Right cardiac atrium (tissue), 5 donors: Measurements from ENCODE around the gene CAVIN2. TPM values are rescaled to one million over a fixed set of nuclear protein-coding genes. Genes with fewer than 3 reads are reported as not detected.

Source experiments
- ATAC-seq, 2 donors: fragments of 200-7000 bp; cut with Tn5 transposase; one replicate each; pipeline versions ENCODE4 v1.8.0 to v1.9.1; 2020; ENCODE audit warnings: moderate library complexity in 2 of 2, mild to moderate bottlenecking in 1 of 2
- DNase-seq, 3 donors: peaks; one replicate each; pipeline ENCODE4 v3.0.0-alpha.2; 2020
- H3K27ac ChIP-seq: one replicate; pipeline ENCODE4 v1.5.1; 2013; ENCODE audit warnings: mild to moderate bottlenecking, low read length, control low read depth, moderate library complexity
- H3K27me3 ChIP-seq: one replicate; pipeline ENCODE4 v1.6.1; 2013; ENCODE audit not compliant: control insufficient read depth, insufficient read depth
- H3K4me1 ChIP-seq: one replicate; pipeline ENCODE4 v1.6.1; 2013; ENCODE audit warnings: low read length; ENCODE audit not compliant: control insufficient read depth, insufficient read depth
- H3K4me3 ChIP-seq: one replicate; pipeline ENCODE4 v1.5.1; 2013; ENCODE audit warnings: low read length, control low read depth
- H3K9me3 ChIP-seq: one replicate; pipeline ENCODE4 v1.6.1; 2013; ENCODE audit warnings: low read length; ENCODE audit not compliant: control insufficient read depth
- WGBS: extraction: QIAGEN DNeasy Blood & Tissue Kit; methylation state at CpG from one replicate; pipeline ENCODE4 v1.1.7; 2013; 5-methylcytosine and 5-hydroxymethylcytosine counted together
- intact Hi-C, 4 donors: fragments of 100-400 bp; cut with DNase I; formaldehyde crosslinking; loops; one replicate each; pipeline versions ENCODE4 v1.11.0 to v1.14.0; 2022 to 2023
- polyA plus RNA-seq: library from polyadenylated mRNA; stranded (reverse); fragments of 200-250 nt; gene quantifications from one replicate; pipeline ENCODE4 v1.2.3, GENCODE V29; 2013
- total RNA-seq, 4 donors: library from RNA; stranded (reverse); fragmentation: NEBNext Ultra II Directional; extraction: Animal tissue kit (Norgen Biotek cat#: 25700); gene quantifications; one replicate each; pipeline ENCODE4 v1.2.1, GENCODE V29; 2021
- donor health status: healthy with polysubstance abuse.
- donor health status: DM: no; HTN: yes; CAD: no.
- donor health status: DM: no; HTN: no; CAD: no.
- donor health status: DM: no; HTN: yes; CAD: no; lungs with severe emphysema.
- donor health status: DM: yes; HTN: yes; CAD: no.

The CAVIN2 gene
- total and polyA plus RNA-seq, 5 donors, result 76.0 to 128 (median 113) TPM

DNA sequence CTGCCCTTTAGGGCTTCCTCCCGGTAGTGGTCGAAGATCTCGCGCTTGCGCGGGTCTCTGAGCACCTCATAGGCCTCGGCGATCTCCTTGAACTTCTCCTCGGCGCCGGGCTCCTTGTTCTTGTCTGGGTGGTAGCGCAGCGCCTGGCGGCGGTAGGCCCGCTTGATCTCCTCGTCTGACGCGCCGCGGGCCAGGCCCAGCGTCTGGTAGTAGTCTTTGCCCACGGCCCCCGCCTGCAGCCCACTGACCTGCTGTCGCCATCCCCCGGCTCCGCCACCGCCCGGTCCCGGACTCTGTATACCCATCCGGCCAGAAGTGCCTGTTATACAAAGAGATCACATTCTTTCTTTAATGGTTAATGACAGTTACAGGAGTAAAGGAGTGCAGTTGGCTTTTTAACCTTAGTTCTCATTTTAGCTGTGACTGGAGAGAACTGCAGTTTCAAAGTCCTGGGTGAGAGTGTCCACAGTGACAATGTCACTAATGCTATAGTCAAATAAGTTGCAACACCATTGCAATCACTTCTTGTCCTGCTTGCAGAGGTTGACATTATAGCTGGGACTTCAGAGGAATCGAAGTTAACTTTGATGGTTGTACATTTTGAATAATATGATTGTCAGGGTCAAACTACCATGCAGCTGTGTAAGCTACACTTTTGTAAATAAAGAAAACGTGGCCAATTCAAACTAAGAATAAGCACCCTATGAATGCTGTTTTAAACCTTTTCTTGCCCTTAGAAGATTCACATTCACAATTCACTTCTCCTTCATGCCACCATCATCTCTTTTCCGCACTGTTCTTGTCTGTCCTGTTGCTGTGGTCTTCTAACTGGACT is 35.3 kb upstream of the CAVIN2 start:
- peak in 1 of 2 donors; percentile 14 for ATAC-seq
- H3K27ac ChIP-seq, result no peak overlapping the region
- H3K4me3 ChIP-seq, result no peak overlapping the region
- intact Hi-C loops, result no loop called here
- DNase-seq, result peak in 1 of 3 donors; percentile 41
- no peaks in the 10 kb centered on the region for H3K9me3 ChIP-seq
- 97% methylated on average over 34 of the region's 34 CpGs for WGBS
- peaks cover 4% of the 10 kb centered on the region for H3K4me1 ChIP-seq
- H3K27me3 ChIP-seq, result no peaks in the 10 kb centered on the region

DNA sequence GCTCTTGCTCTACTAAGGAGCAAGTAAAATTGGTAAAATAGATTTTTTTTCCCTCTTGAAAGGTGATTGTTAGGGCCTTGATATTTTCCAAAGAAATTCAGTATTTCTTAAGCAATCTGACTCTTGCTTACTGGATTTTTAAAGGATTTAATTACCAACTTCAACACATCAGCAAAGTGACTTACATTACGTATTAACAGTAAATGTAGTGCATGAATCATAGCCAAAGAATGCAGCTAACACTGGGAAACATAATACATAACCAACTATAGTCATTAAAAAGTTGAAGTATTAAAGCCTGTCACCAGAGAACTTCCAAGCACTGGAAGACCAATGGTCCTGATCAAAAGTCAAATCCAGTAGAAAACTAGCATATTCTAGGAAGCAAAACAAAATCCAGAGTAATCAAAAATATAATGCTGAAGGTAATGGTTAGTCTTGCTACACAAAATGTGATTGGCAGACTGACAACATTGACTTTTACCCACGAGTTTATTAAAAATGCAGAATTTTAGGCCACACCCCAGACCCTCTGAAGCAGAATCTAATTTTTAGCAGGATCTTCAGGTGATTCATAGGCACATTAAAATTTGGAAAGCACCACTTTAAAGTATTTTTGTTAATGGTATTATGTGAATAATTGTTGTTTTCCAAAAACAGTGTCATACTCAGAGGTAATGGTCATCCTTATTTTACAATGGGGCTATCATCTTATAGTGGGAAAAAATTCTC is 31.8 kb upstream of the CAVIN2 start:
- no peak for DNase-seq
- H3K27ac ChIP-seq, result no peak overlapping the region
- H3K4me3 ChIP-seq, result no peak overlapping the region
- H3K9me3 ChIP-seq, result no peaks in the 10 kb centered on the region
- H3K4me1 ChIP-seq, result no peaks in the 10 kb centered on the region
- no peak for ATAC-seq
- WGBS, result 61% methylated on average over 2 of the region's 2 CpGs
- no peaks in the 10 kb centered on the region for H3K27me3 ChIP-seq
- intact Hi-C loops, result no loop called here

DNA sequence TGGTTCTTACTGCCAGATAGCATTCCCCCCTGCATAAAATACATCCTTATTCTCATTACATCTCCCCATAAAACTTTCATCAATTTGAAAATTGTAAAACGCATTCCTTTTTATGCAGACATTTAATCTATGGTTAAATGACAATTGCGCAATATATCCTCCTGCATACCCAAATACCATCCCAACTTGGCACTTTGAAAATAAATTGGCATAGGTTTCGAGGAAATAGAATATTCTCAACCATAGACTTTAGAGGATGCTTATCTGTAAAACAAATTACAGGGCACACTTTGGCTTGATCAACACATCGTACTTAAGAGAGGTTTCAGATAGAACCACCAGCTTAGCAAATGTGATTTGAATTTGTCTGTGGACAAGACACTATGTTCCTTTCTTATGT is 31.0 kb upstream of the CAVIN2 start:
- H3K27me3 ChIP-seq, result no peaks in the 10 kb centered on the region
- DNase-seq, result no peak
- 85% methylated on average over 4 of the region's 4 CpGs for WGBS
- no peak overlapping the region for H3K27ac ChIP-seq
- no peaks in the 10 kb centered on the region for H3K9me3 ChIP-seq
- H3K4me3 ChIP-seq, result no peak overlapping the region
- intact Hi-C loops, result no loop called here
- no peaks in the 10 kb centered on the region for H3K4me1 ChIP-seq
- ATAC-seq, result no peak

GRCh38 chr2:191875859-191876258 is 29.0 kb upstream of the CAVIN2 start:
- 79% methylated on average over 2 of the region's 2 CpGs for WGBS
- H3K9me3 ChIP-seq, result no peaks in the 10 kb centered on the region
- no peaks in the 10 kb centered on the region for H3K27me3 ChIP-seq
- H3K4me3 ChIP-seq, result no peak overlapping the region
- no peak overlapping the region for H3K27ac ChIP-seq
- intact Hi-C loops, result no loop called here
- H3K4me1 ChIP-seq, result no peaks in the 10 kb centered on the region
- DNase-seq (no peak), ATAC-seq (no peak)

- Histone ChIP-seq H3K4me3 (no peak overlapping the region), H3K4me1 (peaks cover 9% of the 10 kb centered on the region), H3K9me3 (no peaks in the 10 kb centered on the region), H3K27me3 (no peaks in the 10 kb centered on the region), H3K27ac (no peak overlapping the region)
- ATAC-seq (no peak), DNase-seq (no peak)
- intact Hi-C loops, result no loop called here
These were observed 23.9 kb upstream of the CAVIN2 start for GRCh38 chr2:191870744-191871143.

DNA sequence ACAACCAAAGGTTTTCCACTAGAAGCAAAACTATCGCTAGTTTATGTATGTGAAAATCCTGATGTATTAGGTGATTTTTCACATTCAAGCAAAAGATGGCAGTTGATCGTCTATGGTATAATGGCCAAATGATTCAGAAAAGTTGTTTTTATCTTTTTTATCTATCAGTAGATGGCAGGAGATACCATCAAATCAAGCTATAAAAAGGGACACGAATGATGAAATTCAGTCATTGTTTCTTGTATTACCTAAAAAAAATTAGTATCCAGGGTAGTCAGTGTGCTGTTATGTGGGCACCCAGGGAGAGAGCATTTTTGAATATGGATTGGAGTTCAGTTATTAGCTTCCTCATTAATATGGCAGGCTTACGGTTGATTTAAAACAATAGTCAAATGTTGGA is 22.9 kb upstream of the CAVIN2 start:
- Histone ChIP-seq H3K4me1 (peaks cover 10% of the 10 kb centered on the region), H3K27ac (no peak overlapping the region), H3K9me3 (no peaks in the 10 kb centered on the region), H3K27me3 (no peaks in the 10 kb centered on the region), H3K4me3 (no peak overlapping the region)
- intact Hi-C loops, result no loop called here
- 79% methylated on average over 4 of the region's 4 CpGs for WGBS
- ATAC-seq (no peak), DNase-seq (no peak)

DNA sequence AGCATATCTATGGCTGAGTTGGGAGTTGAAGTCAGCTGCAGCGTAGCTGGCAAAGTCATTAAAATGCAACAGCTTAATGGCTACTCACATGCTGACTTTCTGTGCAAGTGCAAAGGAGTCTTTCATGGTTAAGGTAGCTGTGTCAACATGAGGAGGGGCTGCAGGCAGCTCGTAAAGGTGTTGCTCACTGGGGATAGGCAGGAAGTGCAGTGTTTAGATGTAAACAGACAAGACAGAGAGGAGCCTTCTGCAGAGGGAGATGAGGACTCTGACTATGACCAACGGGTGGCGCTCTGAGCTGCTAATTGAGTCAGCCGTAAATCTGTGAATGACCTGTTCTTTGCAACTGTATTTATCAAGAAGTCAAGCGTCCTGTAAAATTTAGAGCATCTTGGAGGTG is 22.3 kb upstream of the CAVIN2 start:
- intact Hi-C loops, result no loop called here
- Histone ChIP-seq H3K4me1 (peaks cover 12% of the 10 kb centered on the region), H3K9me3 (no peaks in the 10 kb centered on the region), H3K27me3 (no peaks in the 10 kb centered on the region), H3K4me3 (no peak overlapping the region), H3K27ac (no peak overlapping the region)
- WGBS, result 69% methylated on average over 6 of the region's 6 CpGs
- ATAC-seq, result no peak
- DNase-seq, result peak in 2 of 3 donors; percentile 18 to 37

DNA sequence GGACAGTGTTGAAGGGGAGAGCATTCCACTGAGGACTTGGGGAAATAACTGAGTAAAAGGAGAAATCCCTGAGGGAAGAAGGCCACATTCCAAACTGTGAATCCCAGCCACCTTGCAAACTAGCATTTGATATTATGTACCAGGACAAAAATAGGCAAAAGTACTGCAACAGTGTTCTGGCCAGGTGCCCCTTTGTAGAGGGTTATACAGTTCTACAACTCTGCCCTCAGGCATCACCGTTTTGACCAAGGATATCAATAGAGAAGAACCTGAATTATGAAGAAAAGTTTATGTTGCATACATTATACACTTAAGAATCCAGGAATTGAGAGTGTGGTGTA is 20.6 kb upstream of the CAVIN2 start:
- intact Hi-C loops, result no loop called here
- DNase-seq (no peak), ATAC-seq (peak; percentile 19 to 37)
- H3K27ac ChIP-seq, result peak overlapping the region; percentile 98
- 38% methylated on average over 1 of the region's 1 CpG for WGBS
- H3K9me3 ChIP-seq, result no peaks in the 10 kb centered on the region
- no peaks in the 10 kb centered on the region for H3K27me3 ChIP-seq
- no peak overlapping the region for H3K4me3 ChIP-seq
- peaks cover 12% of the 10 kb centered on the region for H3K4me1 ChIP-seq

DNA sequence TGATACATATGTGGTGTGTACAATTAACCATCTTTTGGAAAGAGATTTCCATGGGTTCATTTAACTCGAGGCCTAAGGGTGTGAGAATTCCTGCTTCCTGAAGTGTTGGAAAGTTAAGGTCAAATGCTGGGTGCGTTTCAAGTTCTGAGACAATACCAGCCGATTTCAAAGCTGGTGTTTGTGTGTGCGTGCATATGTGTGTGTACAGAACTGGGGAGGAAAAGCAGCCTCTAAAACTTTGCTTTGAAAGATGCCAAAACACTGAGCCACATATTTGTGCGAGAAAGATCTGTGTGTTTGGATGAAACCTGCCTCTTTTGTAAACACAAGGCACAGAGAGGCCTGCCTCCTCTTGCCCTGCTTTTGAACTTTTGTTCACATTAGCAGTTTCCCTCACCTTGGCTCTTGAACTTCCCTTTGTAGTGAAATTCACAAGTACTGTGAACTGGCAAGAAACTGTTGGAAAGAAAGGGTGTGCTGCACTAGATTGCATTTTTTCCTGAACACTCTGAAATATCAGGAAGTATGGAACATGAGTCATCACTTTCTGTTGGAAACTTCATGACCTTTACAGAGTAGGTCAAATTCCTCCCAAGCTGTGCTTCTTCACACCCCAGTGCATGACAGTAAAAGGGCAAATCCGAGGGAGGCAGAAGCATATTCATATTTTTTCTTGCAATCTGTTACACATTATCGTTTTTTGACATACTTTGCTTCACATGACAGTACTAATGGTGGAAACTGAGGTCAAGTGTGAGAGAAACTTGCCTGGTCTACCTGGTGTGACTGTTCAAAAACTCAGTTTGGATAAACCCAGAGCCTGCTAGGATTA is 20.0 kb upstream of the CAVIN2 start:
- intact Hi-C loops, result no loop called here
- Histone ChIP-seq H3K27ac (peak overlapping the region; percentile 98), H3K4me1 (peaks cover 12% of the 10 kb centered on the region), H3K9me3 (no peaks in the 10 kb centered on the region), H3K27me3 (no peaks in the 10 kb centered on the region), H3K4me3 (no peak overlapping the region)
- ATAC-seq, result peak; percentile 94 to 95
- 10% methylated on average over 7 of the region's 7 CpGs for WGBS
- peak in 1 of 3 donors; percentile 59 for DNase-seq

GRCh38 chr2:191866195-191866594 is 19.3 kb upstream of the CAVIN2 start:
- ATAC-seq, result peak in 1 of 2 donors; percentile 11
- H3K27ac ChIP-seq, result peak overlapping the region; percentile 87
- intact Hi-C loops, result no loop called here
- no peak for DNase-seq
- no peaks in the 10 kb centered on the region for H3K9me3 ChIP-seq
- no peak overlapping the region for H3K4me3 ChIP-seq
- H3K4me1 ChIP-seq, result peaks cover 12% of the 10 kb centered on the region
- 59% methylated on average over 5 of the region's 5 CpGs for WGBS
- H3K27me3 ChIP-seq, result no peaks in the 10 kb centered on the region
